ENCODE data around the gene GALNTL6.

The GALNTL6 gene

GRCh38 chr4:172127168-172127567 is 314.0 kb downstream of the GALNTL6 start:
- DNase-seq: no peak

- DNase-seq: no peak
These were observed 316.4 kb downstream of the GALNTL6 start for GRCh38 chr4:172129593-172129992.

GRCh38 chr4:172134521-172134920 is 321.3 kb downstream of the GALNTL6 start:
- DNase-seq: no peak

GRCh38 chr4:172141025-172141424 is 327.8 kb downstream of the GALNTL6 start:
- DNase-seq: no peak

- no peak for DNase-seq
These were observed 329.1 kb downstream of the GALNTL6 start for GRCh38 chr4:172142281-172142741.

- no peak for DNase-seq
These were observed 330.6 kb downstream of the GALNTL6 start for GRCh38 chr4:172143605-172144314.

- DNase-seq: no peak
These were observed 334.5 kb downstream of the GALNTL6 start for GRCh38 chr4:172147687-172148086.

GRCh38 chr4:172149329-172149728 is 336.1 kb downstream of the GALNTL6 start:
- no peak for DNase-seq

- DNase-seq: no peak
These were observed 339.1 kb downstream of the GALNTL6 start for GRCh38 chr4:172152284-172152683.

- no peak for DNase-seq
These were observed 340.5 kb downstream of the GALNTL6 start for GRCh38 chr4:172153719-172154118.

GRCh38 chr4:172155838-172156345 is 342.7 kb downstream of the GALNTL6 start:
- no peak for DNase-seq

GRCh38 chr4:172157946-172158345 is 344.7 kb downstream of the GALNTL6 start:
- DNase-seq: no peak

- DNase-seq: no peak
These were observed 350.0 kb downstream of the GALNTL6 start for GRCh38 chr4:172163215-172163614.

GRCh38 chr4:172168888-172169287 is 355.7 kb downstream of the GALNTL6 start:
- no peak for DNase-seq

GRCh38 chr4:172169871-172170270 is 356.7 kb downstream of the GALNTL6 start:
- no peak for DNase-seq

GRCh38 chr4:172173206-172173605 is 360.0 kb downstream of the GALNTL6 start:
- no peak for DNase-seq

- DNase-seq: no peak
These were observed 364.2 kb downstream of the GALNTL6 start for GRCh38 chr4:172177382-172177781.

- no peak for DNase-seq
These were observed 375.2 kb downstream of the GALNTL6 start for GRCh38 chr4:172188248-172188988.

- DNase-seq: no peak
These were observed 389.4 kb downstream of the GALNTL6 start for GRCh38 chr4:172202480-172203076.

GRCh38 chr4:172207258-172207657 is 394.1 kb downstream of the GALNTL6 start:
- no peak for DNase-seq

- DNase-seq: no peak
These were observed 394.7 kb downstream of the GALNTL6 start for GRCh38 chr4:172207886-172208285.

GRCh38 chr4:172220679-172221078 is 407.5 kb downstream of the GALNTL6 start:
- no peak for DNase-seq

- DNase-seq: no peak
These were observed 412.3 kb downstream of the GALNTL6 start for GRCh38 chr4:172225457-172225856.

- DNase-seq: no peak
These were observed 419.8 kb downstream of the GALNTL6 start for GRCh38 chr4:172232966-172233365.
